ENCODE results near the gene CHCHD10.

GRCh38 chr22:23789121-23789520 is 21.3 kb upstream of the CHCHD10 start:
- no peak for TF ChIP-seq CTCF (IDR thresholded peaks at IDR 0.05 in 8 of 11, conservative IDR thresholded peaks at IDR 0.05 in 3 of 11)
- no peak for TF ChIP-seq POLR2A (IDR thresholded peaks at IDR 0.05)
- no peak for TF ChIP-seq POLR2AphosphoS5 (IDR thresholded peaks at IDR 0.05)

Measured in spleen (tissue), 7 donors.